MM.1S (cell line): Measurements from ENCODE around the gene CNIH3.

Experiments
- DNase-seq: peaks from one replicate; pipeline ENCODE4 v3.0.0-alpha.2; 2015
- H2AFZ ChIP-seq: fragments of 300-600 bp; sonication (generic); 2 replicates; pipeline ENCODE4 v1.6.0; 2016; ENCODE audit warnings: antibody characterized with exemption, low read length
- H3F3A ChIP-seq: fragments of 300-600 bp; sonication (generic); 2 replicates; pipeline ENCODE4 v1.6.1; 2016; ENCODE audit warnings: mild to moderate bottlenecking, antibody characterized with exemption, low read length, moderate library complexity, mixed read lengths; ENCODE audit not compliant: insufficient read depth
- H3K27ac ChIP-seq: fragments of 300-600 bp; sonication (generic); 2 replicates; pipeline ENCODE4 v1.5.1; 2016; ENCODE audit warnings: mild to moderate bottlenecking, low read length
- H3K27me3 ChIP-seq: fragments of 300-600 bp; sonication (generic); replicated peaks from 2 replicates; pipeline ENCODE4 v1.6.0; 2016; ENCODE audit warnings: low read length; ENCODE audit not compliant: insufficient read depth
- H3K36me3 ChIP-seq: fragments of 300-600 bp; sonication (generic); replicated peaks from 2 replicates; pipeline ENCODE4 v1.6.1; 2016; ENCODE audit warnings: mild to moderate bottlenecking, low read length, mixed read lengths; ENCODE audit not compliant: insufficient read depth
- H3K4me1 ChIP-seq: fragments of 300-600 bp; sonication (generic); 2 replicates; pipeline ENCODE4 v1.6.1; 2016; ENCODE audit warnings: low read length, mixed read lengths
- H3K4me2 ChIP-seq: fragments of 300-600 bp; sonication (generic); 2 replicates; pipeline ENCODE4 v1.6.0; 2016; ENCODE audit warnings: low read depth, low read length
- H3K4me3 ChIP-seq: fragments of 300-600 bp; sonication (generic); 2 replicates; pipeline ENCODE4 v1.5.1; 2016; ENCODE audit warnings: low read length, mixed read lengths
- H3K79me2 ChIP-seq: fragments of 300-600 bp; sonication (generic); 2 replicates; pipeline ENCODE4 v1.6.1; 2016; ENCODE audit warnings: mixed run types, low read length, mixed read lengths
- H3K9ac ChIP-seq: fragments of 300-600 bp; sonication (generic); 2 replicates; pipeline ENCODE4 v1.6.1; 2016; ENCODE audit warnings: low read length, mixed read lengths
- H3K9me2 ChIP-seq: fragments of 300-600 bp; sonication (generic); replicated peaks from 2 replicates; pipeline ENCODE4 v1.6.1; 2016; ENCODE audit warnings: mild to moderate bottlenecking, low read length, mixed read lengths; ENCODE audit not compliant: insufficient read depth
- H3K9me3 ChIP-seq: fragments of 300-600 bp; sonication (generic); replicated peaks from 2 replicates; pipeline ENCODE4 v1.6.1; 2016; ENCODE audit warnings: mild to moderate bottlenecking, low read length, mixed read lengths; ENCODE audit not compliant: insufficient read depth
- H4K20me1 ChIP-seq: fragments of 300-600 bp; sonication (generic); 2 replicates; pipeline ENCODE4 v1.6.1; 2016; ENCODE audit warnings: mild to moderate bottlenecking, low read length, moderate library complexity, mixed read lengths; ENCODE audit not compliant: insufficient read depth
- EZH2 ChIP-seq: fragments of 300-600 bp; sonication (generic); optimal IDR thresholded peaks from 2 replicates; pipeline ENCODE3; 2017; ENCODE audit warnings: low read depth, mild to moderate bottlenecking, antibody characterized with exemption, low read length, mixed read lengths
- EZH2phosphoT487 ChIP-seq: fragments of 300-600 bp; sonication (generic); IDR thresholded peaks from 2 replicates; pipeline ENCODE4 v1.6.1; 2018; ENCODE audit warnings: antibody characterized with exemption, low read length
- TF ChIP-seq, protein P1 (sequence below): fragments of 300-600 bp; sonication (generic); IDR thresholded peaks from 2 replicates; pipeline ENCODE4 v1.5.1; 2016; ENCODE audit warnings: antibody characterized with exemption, low read length, mixed read lengths

CNIH3 gene

DNA sequence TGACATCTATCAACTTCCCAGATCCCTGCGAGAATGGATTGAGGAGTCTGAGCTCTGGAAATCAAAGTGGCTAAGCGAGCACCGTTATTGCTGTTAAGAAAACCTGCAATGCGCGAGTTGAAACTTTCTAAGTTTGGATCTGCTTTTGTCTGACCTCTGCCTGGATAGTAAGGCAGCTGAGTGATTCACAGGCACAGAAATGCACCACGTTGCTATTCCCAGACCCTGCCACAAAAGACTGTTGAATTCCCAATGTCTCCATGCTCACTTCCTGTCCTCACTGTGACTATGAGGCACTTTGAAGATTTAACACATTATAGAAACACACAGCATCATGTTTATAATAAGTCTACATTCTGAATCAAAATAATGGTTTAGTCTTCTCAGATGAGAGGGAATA is 27.1 kb upstream of the CNIH3 start:
- Histone ChIP-seq H3K27me3 (no peaks in the 10 kb centered on the region), H3K9ac (no peak overlapping the region), H3F3A (no peaks in the 10 kb centered on the region), H3K9me3 (no peaks in the 10 kb centered on the region), H3K4me3 (no peak overlapping the region), H2AFZ (no peak overlapping the region), H4K20me1 (no peaks in the 10 kb centered on the region), H3K79me2 (no peaks in the 10 kb centered on the region), H3K4me1 (no peaks in the 10 kb centered on the region), H3K27ac (no peak overlapping the region), H3K4me2 (no peak overlapping the region), H3K36me3 (no peaks in the 10 kb centered on the region), H3K9me2 (no peaks in the 10 kb centered on the region)
- TF ChIP-seq, protein P1, sequence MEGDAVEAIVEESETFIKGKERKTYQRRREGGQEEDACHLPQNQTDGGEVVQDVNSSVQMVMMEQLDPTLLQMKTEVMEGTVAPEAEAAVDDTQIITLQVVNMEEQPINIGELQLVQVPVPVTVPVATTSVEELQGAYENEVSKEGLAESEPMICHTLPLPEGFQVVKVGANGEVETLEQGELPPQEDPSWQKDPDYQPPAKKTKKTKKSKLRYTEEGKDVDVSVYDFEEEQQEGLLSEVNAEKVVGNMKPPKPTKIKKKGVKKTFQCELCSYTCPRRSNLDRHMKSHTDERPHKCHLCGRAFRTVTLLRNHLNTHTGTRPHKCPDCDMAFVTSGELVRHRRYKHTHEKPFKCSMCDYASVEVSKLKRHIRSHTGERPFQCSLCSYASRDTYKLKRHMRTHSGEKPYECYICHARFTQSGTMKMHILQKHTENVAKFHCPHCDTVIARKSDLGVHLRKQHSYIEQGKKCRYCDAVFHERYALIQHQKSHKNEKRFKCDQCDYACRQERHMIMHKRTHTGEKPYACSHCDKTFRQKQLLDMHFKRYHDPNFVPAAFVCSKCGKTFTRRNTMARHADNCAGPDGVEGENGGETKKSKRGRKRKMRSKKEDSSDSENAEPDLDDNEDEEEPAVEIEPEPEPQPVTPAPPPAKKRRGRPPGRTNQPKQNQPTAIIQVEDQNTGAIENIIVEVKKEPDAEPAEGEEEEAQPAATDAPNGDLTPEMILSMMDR: no peak
- TF ChIP-seq EZH2: no peak
- TF ChIP-seq EZH2phosphoT487: no peak
- no peak for DNase-seq

DNA sequence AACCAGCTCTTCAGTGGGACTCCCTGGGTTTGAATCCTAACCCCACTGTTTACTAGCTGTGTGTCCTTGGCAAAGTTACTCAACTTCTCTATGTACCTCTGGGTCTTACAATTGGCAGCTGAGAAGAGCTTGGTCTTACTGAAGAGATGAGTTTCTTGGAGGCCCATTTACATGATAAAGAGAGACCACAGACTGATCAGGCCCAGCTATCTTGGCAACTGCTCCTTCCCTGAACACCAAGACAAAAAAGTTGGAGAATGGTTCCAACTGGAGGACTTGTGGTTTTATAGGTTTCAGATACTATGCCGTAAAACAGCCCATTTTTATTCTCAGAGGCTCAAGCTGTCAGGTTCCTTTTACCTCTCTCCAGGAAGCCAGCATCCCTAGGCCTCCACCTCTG is 24.8 kb upstream of the CNIH3 start:
- DNase-seq: no peak
- Histone ChIP-seq H3K9me3 (no peaks in the 10 kb centered on the region), H3K4me2 (no peak overlapping the region)

DNA sequence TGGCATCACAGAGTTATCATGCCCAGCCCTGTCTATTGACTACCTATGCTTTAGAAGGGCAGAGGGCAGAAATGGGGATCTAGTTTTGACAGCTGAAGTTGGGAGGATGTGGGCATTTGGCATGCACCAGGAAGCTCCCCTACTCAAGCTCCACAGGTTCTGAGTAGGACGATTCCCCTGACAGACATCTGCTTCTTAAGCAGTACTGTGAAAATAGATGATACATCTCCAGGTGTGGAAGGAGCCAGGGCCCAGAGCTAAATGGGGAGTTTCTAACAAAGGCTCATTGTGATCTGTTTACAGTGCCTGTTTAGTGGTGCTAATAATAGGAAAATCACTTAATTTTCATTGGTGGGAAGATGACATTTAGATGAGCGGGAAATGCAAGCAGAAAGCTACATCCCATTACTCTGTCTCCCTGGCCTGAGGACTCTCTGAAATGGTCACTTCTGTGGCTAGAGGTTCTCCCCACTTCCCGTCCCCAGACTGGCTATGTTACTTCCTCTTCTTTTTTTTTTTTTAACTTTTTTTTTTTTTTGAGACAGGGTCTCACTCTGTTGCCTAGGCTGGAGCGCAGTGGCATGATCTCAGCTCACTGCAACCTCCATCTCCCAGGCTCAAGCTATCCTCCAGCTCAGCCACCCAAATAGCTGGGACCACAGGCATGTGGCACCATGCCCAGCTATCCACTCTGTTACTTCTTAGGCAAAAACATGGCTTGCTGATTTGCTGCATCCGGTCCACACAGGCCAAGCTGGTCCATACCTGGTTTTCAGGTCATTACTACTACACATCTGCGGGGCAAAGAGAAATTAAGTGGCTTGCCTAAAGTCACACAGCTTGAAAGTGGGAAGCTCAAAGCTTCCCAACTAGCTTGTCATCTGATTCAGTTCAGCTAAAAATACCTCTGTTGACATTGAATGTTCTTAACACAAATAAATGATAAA is 23.2 kb upstream of the CNIH3 start:
- no peaks in the 10 kb centered on the region for H3K27me3 ChIP-seq
- no peak overlapping the region for H3K9ac ChIP-seq
- H3K9me3 ChIP-seq: no peaks in the 10 kb centered on the region
- no peaks in the 10 kb centered on the region for H3K9me2 ChIP-seq
- H3K36me3 ChIP-seq: no peaks in the 10 kb centered on the region
- no peak overlapping the region for H3K4me2 ChIP-seq
- no peaks in the 10 kb centered on the region for H3K4me1 ChIP-seq
- peak; percentile 9 for DNase-seq
- no peak overlapping the region for H3K27ac ChIP-seq
- no peak overlapping the region for H2AFZ ChIP-seq
- no peaks in the 10 kb centered on the region for H4K20me1 ChIP-seq
- no peaks in the 10 kb centered on the region for H3K79me2 ChIP-seq
- no peaks in the 10 kb centered on the region for H3F3A ChIP-seq
- TF ChIP-seq EZH2phosphoT487: no peak
- TF ChIP-seq, protein P1: no peak
- no peak overlapping the region for H3K4me3 ChIP-seq

More for the DNA sequence above, 24.8 kb upstream of the CNIH3 start:
- Histone ChIP-seq H3K27ac (no peak overlapping the region), H3K36me3 (no peaks in the 10 kb centered on the region), H3K4me1 (no peaks in the 10 kb centered on the region), H3K27me3 (no peaks in the 10 kb centered on the region), H3F3A (no peaks in the 10 kb centered on the region), H3K9ac (no peak overlapping the region), H3K9me2 (no peaks in the 10 kb centered on the region), H4K20me1 (no peaks in the 10 kb centered on the region), H2AFZ (no peak overlapping the region), H3K4me3 (no peak overlapping the region), H3K79me2 (no peaks in the 10 kb centered on the region)
- TF ChIP-seq, protein P1: no peak
- TF ChIP-seq EZH2phosphoT487 (no peak), EZH2 (no peak)
